Measurements from ENCODE around the gene KLHDC10.

DNA sequence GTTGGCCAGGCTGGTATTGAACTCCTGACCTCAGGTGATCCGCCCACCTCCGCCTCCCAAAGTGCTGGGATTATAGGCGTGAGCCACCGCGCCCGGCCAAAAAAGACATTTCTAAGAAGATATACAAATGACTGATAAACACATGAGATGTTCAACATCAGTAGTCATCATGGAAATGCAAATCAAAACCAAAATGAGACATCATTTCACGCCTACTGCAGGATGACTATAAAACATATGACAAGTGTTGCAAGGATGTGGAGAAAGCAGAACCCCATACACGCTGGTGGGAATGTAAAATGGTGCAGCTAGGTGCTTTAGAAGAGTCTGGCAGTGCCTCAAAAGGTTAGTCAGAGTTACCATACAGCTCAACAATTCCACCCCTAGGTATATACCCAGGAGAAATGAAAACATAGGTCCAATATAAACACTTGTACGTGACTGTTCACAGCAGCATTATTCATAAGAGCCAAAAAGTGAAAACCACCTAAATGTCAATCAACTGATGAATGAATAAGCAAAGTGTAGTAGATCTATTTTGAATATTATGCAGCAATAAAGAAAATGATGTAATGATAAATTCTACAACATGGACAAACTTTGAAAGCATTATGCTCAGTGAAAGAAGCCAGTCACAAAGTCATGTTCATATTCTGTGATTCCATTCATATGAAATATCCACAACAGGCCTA lies 110.4 kb downstream of the KLHDC10 start:
- TF ChIP-seq, protein P1, sequence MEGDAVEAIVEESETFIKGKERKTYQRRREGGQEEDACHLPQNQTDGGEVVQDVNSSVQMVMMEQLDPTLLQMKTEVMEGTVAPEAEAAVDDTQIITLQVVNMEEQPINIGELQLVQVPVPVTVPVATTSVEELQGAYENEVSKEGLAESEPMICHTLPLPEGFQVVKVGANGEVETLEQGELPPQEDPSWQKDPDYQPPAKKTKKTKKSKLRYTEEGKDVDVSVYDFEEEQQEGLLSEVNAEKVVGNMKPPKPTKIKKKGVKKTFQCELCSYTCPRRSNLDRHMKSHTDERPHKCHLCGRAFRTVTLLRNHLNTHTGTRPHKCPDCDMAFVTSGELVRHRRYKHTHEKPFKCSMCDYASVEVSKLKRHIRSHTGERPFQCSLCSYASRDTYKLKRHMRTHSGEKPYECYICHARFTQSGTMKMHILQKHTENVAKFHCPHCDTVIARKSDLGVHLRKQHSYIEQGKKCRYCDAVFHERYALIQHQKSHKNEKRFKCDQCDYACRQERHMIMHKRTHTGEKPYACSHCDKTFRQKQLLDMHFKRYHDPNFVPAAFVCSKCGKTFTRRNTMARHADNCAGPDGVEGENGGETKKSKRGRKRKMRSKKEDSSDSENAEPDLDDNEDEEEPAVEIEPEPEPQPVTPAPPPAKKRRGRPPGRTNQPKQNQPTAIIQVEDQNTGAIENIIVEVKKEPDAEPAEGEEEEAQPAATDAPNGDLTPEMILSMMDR (IDR thresholded peaks at IDR 0.05): no peak
- TF ChIP-seq POLR2A (IDR thresholded peaks at IDR 0.05): no peak
- no peak for TF ChIP-seq POLR2AphosphoS5 (IDR thresholded peaks at IDR 0.05)
- TF ChIP-seq EP300 (IDR thresholded peaks at IDR 0.05): no peak
